HG02943 (cell line): ENCODE measurements around the gene ELAPOR1.
"Not testable (repeated sequence)": the region's sequence is repeated elsewhere in the genome, so short reads cannot be mapped to it uniquely, and the experiment has no call there.

ENCODE experiments used
- ATAC-seq: cut with Tn5 transposase; IDR thresholded peaks from one replicate; pipeline ENCODE4 v1.9.1; 2021; ENCODE audit warnings: mild to moderate bottlenecking, low read depth, moderate library complexity; ENCODE audit not compliant: unreplicated experiment

ELAPOR1 gene

DNA sequence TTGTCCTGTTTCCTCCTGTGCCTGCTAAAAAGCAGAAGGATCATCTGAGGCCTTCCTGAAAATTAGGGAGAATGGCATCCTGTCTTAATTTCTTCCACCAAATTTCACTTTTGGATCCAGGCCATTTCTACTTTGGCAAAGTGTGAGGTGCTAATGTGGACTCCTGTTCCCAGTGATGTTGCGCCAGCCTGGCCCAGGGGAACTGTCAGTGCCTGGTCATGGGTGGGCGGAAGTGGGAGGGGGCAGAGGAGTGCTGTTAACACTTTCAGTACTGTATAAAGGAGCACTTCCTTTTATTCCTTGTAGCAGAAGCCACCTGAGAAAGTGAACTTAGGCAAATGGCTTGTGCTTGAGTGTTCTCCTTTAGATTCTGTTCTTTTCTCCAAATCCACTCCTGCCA lies 19.9 kb downstream of the ELAPOR1 start:
- peak; percentile 69 for ATAC-seq

DNA sequence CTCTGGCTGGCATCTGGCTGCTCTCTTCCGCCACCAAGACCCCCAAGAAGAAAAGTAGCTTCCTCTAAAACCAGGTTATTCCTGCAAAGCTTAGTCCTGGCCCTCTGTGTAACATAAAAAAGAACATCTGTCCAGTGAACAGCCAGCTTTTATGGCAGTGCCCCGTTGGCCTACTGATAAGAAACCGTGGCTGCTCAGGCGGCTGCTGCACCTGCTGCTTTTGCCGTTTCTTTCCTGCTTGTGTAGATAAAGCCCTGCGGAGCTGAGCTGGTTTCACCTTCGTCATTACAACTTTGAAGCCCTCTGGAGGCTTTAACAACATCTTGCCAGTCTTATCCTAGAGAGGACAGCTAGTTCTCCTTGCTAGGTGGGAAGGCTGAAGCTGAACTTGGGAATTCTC lies 20.5 kb downstream of the ELAPOR1 start:
- peak; percentile 58 for ATAC-seq

GRCh38 chr1:109135940-109136339 lies 22.0 kb downstream of the ELAPOR1 start:
- ATAC-seq: no peak

DNA sequence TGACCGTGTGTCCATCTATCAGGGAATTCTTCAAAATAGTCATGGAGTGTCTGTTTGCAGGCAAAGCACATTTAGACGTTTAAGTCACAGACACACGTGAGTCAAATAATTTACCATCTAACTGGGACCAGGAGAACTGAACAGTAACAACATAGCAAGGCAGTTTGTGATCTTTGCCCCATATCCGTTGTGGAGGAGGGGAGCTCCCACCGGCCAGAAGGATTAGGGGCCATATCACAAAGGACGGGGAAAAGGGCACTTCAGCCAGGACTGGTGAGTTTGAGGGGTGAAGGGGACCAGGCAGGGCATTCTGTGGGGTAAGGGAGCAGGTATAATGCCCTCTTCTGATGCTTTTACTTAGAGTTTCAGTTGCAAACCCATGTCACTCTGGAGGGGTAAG lies 22.9 kb downstream of the ELAPOR1 start:
- no peak for ATAC-seq

DNA sequence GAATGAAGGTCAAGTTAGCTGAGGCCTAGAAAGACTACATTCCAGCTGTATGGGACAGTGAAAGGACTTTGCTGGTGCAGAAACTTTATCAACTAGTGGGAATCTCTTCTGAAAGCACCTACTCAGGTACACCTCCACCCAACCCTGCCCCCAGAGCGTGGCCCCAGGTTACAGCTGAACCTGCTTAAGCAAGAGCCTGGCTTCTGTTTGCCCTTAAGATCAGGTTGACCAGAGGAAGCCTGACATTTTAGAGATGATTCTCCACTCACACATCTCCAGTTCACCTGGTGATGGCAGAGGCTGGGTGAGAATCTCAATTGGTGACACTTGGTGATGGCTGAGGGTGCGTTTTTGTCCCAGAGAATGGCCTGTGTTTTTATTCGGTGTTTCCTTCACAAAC lies 24.0 kb downstream of the ELAPOR1 start:
- no peak for ATAC-seq

DNA sequence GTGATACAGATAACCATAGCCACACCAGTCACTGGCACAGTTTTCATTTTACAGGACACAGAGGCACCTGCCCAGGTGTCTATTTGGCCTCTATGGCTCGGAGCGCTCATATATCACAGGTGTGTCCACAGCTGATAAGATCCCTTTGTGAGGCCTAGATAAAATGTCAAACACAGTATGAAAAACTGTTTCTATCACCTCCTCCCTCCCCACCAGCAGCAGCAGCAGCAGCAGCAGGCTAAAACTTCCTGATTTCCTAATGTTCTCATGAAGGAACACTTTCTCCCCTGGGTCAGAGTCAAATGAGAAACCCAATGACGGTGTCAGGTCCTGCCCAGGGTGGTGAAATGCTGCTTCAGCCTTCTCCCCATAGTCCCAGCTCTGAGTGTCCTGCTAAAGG lies 24.4 kb downstream of the ELAPOR1 start:
- ATAC-seq: no peak

GRCh38 chr1:109140392-109140791 lies 26.5 kb downstream of the ELAPOR1 start:
- ATAC-seq: no peak

GRCh38 chr1:109142260-109142659 lies 28.3 kb downstream of the ELAPOR1 start:
- ATAC-seq: no peak

DNA sequence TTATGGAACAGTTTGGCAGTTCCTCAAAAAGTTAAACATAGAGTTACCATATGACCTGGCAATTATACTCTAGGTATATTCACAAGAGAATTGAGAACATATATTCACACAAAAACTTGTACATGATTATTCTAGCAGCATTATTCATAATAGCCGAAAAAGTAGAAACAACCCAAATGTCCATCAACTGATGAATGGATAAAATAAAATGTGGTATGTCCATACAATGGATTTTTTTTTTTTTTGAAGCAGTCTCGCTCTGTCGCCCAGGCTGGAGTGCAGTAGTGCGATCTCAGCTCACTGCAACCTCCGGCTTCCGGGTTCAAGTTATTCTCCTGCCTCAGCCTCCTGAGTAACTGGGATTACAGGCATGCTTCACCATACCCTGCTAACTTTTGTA lies 28.8 kb downstream of the ELAPOR1 start:
- not testable (repeated sequence) for ATAC-seq

- ATAC-seq: no peak
Observed at GRCh38 chr1:109148987-109149561, 35.2 kb downstream of the ELAPOR1 start.

- ATAC-seq: no peak
Observed at GRCh38 chr1:109149874-109150601, 36.1 kb downstream of the ELAPOR1 start.

DNA sequence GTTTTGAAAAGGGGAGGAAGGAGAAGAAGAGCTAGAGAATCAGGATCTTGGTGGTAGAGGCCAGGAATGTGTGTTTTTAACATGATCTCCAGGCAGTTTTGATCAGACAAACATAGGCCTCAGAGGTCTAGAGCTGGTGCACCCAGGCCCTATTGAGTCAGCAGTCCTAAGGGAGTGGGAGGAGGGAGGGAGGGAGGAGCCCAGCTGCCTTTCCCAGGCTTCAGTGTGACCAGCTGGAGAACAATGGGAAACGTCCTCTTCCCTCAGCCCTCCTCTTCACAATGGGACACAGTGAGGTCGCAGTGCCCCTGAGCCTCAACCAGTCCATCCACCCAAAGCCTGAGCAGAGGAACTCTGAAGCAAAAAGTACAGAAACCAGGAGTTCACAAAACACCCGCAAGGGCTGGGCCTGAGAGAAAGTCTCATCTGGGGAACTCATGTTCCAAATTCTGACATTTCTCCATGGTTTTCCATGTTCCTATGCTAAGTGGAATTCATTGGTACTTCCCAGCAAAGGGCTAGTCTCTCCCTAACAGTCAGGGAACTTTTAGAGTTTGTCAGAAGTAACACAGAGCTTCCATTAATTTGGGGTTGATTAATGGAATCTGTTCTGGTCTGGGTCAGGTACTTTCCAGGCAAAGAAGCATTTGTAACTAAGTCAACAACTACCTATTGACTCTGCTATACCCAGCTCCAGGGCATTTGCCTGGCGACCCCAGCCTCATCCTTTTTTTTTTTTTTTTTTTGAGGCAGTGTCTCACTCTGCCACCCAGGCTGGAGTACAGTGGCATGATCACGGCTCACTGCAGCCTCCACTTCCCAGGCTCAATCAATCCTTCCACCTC lies 37.5 kb downstream of the ELAPOR1 start:
- ATAC-seq: no peak

- no peak for ATAC-seq
Observed at GRCh38 chr1:109152196-109152595, 38.3 kb downstream of the ELAPOR1 start.

- ATAC-seq: no peak
Observed at GRCh38 chr1:109156916-109157385, 43.0 kb downstream of the ELAPOR1 start.

- ATAC-seq: no peak
Observed at GRCh38 chr1:109158433-109158832, 44.5 kb downstream of the ELAPOR1 start.

- no peak for ATAC-seq
Observed at GRCh38 chr1:109159326-109159725, 45.4 kb downstream of the ELAPOR1 start.

- no peak for ATAC-seq
Observed at GRCh38 chr1:109160071-109160840, 46.3 kb downstream of the ELAPOR1 start.

DNA sequence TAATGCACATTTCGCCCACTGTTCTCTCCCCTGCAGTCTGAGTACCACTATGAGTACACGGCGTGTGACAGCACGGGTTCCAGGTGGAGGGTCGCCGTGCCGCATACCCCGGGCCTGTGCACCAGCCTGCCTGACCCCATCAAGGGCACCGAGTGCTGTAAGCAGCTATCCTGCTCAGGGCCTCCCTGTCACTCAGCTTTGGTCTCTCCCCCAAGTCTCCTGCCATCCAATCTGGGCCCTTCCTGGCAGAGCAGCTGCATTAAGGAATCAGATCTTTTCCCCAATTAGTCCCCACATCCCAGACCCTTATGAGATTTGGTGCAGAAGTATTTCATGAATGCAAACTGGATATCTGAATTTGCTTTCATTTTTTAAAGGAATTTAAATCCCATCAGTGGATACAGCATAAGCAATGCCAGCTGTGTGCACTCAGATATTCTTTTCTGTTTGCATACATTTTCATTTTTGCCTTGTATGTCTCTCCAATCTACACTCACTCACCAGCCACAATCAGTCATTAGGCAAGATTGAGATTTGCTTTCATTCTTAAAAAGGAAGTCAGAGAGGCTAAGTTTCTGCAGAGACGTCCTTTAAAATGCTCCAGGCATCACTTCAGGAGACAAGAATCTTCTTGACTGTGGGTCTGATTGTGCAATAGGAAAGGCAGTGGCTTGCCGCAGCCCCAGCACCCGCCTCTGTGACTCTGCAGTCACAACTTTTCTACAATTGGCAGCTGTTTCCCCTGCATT lies 48.1 kb downstream of the ELAPOR1 start:
- peak; percentile 50 for ATAC-seq

DNA sequence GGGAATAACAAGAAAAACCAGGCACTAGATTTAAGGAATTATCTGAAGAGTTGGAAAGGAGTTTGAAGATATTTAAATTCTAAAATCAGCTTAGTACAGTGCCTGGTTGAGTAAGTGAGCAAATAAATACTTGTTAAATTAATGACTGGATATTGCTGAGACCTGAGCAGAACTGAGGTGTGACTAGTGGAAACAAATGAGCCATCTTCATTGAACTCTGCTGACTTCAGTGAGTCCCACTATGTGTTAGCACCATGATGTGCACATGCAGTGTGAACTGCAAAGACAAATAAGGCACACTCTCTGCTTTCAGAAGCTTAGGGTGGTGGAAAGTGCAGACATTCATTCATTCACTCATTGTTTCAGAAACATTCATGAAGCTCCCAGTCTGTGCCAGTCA lies 48.7 kb downstream of the ELAPOR1 start:
- ATAC-seq: no peak

DNA sequence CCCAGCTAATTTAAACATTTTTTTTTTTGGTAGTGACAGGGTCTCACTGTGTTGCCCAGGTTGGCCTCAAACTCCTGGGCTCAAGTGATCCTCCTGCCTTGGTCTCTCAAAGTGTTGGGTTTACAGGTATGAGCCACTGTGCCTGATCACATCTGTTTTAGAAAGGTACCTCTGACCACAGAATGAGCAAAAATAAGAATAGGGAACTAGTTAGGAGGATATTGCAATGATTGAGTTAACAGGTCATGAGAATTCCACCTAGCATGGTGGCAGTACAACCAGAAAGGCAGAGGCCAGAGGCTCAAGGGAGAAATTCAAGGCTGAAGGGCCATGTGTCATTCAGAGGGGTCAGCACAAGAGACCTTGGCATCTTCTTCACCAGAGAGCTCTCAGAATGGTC lies 49.6 kb downstream of the ELAPOR1 start:
- no peak for ATAC-seq
